HEK293T (cell line): ENCODE results near the gene PFDN5.

Source experiments
- CTBP1 ChIP-seq: fragments of 450-650 bp; IDR thresholded peaks from 2 replicates; pipeline ENCODE4 v1.6.1; 2016; ENCODE audit warnings: borderline replicate concordance
- FOXM1 ChIP-seq: fragments of 450-650 bp; IDR thresholded peaks from 2 replicates; pipeline ENCODE4 v1.6.1; 2017; ENCODE audit warnings: mild to moderate bottlenecking, borderline replicate concordance
- LEF1 ChIP-seq: fragments of 450-650 bp; IDR thresholded peaks from 2 replicates; pipeline ENCODE4 v1.6.1; 2017; ENCODE audit warnings: mild to moderate bottlenecking, borderline replicate concordance
- SP1 ChIP-seq: fragments of 450-650 bp; IDR thresholded peaks from 2 replicates; pipeline ENCODE4 v1.6.1; 2017
- SUZ12 ChIP-seq: fragments of 450-650 bp; IDR thresholded peaks from 2 replicates; pipeline ENCODE4 v1.6.1; 2016; ENCODE audit warnings: mild to moderate bottlenecking

- TF ChIP-seq SP1 (no peak), SUZ12 (no peak), CTBP1 (no peak), LEF1 (no peak), FOXM1 (no peak)
Measured at GRCh38 chr12:53295891-53296219, 513 bp downstream of the PFDN5 start.
